ACC112 (cell line): ENCODE results near the gene MCEMP1.

Source experiments
- H2AFZ ChIP-seq: fragments of 200-600 bp; sonication (generic); one replicate; pipeline ENCODE4 v1.6.0; 2017; ENCODE audit warnings: antibody characterized with exemption, low read length; ENCODE audit not compliant: unreplicated experiment
- H3K27ac ChIP-seq: fragments of 200-600 bp; sonication (generic); 2 replicates; pipeline ENCODE4 v1.5.1; 2014; ENCODE audit warnings: low read depth, mild to moderate bottlenecking, antibody characterized with exemption, low read length, moderate library complexity
- H3K27me3 ChIP-seq: fragments of 200-600 bp; sonication (generic); 2 replicates; pipeline ENCODE4 v1.6.1; 2014; ENCODE audit warnings: mild to moderate bottlenecking, antibody characterized with exemption, low read length, moderate library complexity, mixed read lengths; ENCODE audit not compliant: insufficient read depth
- H3K36me3 ChIP-seq: fragments of 200-600 bp; sonication (generic); 2 replicates; pipeline ENCODE4 v1.6.1; 2016; ENCODE audit warnings: mild to moderate bottlenecking, antibody characterized with exemption, low read length, moderate library complexity, mixed read lengths; ENCODE audit not compliant: insufficient read depth
- H3K4me1 ChIP-seq: fragments of 200-600 bp; sonication (generic); one replicate; pipeline ENCODE4 v1.6.1; 2016; ENCODE audit warnings: low read length, mixed read lengths; ENCODE audit not compliant: insufficient read depth, unreplicated experiment, control insufficient read depth
- H3K4me3 ChIP-seq: fragments of 200-600 bp; sonication (generic); 2 replicates; pipeline ENCODE4 v1.5.1; 2014; ENCODE audit warnings: mild to moderate bottlenecking, low read depth, low read length
- H3K79me2 ChIP-seq: fragments of 200-600 bp; sonication (generic); one replicate; pipeline ENCODE4 v1.6.0; 2016; ENCODE audit warnings: low read length; ENCODE audit not compliant: control insufficient read depth, unreplicated experiment, insufficient read depth

MCEMP1 gene

DNA sequence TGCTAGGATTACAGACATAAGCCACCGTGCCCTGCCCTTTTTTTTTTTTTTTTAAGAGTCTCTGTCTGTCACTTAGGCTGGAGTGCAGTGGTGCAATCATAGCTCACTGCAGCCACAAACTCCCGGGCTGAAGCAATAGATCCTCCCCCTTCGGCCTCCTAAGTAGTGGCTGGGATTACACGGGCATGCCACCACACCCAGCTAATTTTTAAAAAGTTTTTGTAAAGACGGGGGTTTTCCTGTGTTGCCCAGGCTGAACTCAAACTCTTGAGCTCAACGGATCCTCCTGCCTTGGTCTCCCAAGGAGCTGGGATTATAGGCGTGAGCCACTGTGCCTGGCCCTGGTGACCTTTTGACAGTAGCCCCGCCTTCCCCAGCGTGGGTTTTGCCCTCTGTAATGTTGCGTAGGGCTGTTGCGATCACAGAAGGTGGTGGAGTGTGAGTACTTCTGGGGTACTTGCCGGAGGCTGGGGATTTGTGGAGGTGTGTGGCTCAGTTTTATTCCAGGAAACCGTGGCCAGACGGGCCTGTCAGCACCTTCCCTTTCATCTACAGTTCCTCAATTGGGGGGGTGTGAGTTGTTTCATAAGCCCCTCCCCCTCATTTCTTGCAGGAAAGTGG lies 19.6 kb upstream of the MCEMP1 start:
- Histone ChIP-seq H3K4me1 (no peaks in the 10 kb centered on the region), H2AFZ (no peak overlapping the region), H3K4me3 (no peak overlapping the region), H3K27me3 (peaks cover 11% of the 10 kb centered on the region; the same call in 1 of the 2 replicates), H3K36me3 (no peaks in the 10 kb centered on the region), H3K27ac (no peak overlapping the region), H3K79me2 (no peaks in the 10 kb centered on the region)

DNA sequence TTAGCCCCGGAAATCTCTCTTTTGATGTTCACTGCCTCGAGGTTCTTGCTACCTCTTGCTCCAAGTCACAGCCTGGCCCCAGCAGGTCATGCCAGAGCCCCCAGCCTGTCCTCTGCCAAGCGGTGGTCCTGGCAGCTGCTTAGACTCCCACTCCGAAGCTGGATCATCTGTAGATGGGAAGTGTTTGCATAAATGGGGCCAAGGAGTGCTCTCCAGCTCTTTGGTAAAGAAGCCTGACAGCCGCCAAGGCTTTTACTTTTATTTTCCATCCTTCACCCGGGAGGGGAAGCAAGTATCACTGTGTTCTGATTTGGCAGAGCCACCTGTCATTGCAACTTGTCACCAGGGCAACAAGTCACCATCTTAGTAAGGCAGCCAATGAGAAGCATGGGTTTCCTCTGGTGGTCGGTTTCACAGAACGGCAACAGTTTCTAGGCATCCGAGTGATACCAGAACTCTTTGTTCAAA lies 18.6 kb upstream of the MCEMP1 start:
- no peaks in the 10 kb centered on the region for H3K36me3 ChIP-seq
- no peaks in the 10 kb centered on the region for H3K79me2 ChIP-seq
- no peak overlapping the region for H2AFZ ChIP-seq
- peaks cover 11% of the 10 kb centered on the region; the same call in 1 of the 2 replicates for H3K27me3 ChIP-seq
- H3K27ac ChIP-seq, result no peak overlapping the region
- no peaks in the 10 kb centered on the region for H3K4me1 ChIP-seq
- no peak overlapping the region for H3K4me3 ChIP-seq

DNA sequence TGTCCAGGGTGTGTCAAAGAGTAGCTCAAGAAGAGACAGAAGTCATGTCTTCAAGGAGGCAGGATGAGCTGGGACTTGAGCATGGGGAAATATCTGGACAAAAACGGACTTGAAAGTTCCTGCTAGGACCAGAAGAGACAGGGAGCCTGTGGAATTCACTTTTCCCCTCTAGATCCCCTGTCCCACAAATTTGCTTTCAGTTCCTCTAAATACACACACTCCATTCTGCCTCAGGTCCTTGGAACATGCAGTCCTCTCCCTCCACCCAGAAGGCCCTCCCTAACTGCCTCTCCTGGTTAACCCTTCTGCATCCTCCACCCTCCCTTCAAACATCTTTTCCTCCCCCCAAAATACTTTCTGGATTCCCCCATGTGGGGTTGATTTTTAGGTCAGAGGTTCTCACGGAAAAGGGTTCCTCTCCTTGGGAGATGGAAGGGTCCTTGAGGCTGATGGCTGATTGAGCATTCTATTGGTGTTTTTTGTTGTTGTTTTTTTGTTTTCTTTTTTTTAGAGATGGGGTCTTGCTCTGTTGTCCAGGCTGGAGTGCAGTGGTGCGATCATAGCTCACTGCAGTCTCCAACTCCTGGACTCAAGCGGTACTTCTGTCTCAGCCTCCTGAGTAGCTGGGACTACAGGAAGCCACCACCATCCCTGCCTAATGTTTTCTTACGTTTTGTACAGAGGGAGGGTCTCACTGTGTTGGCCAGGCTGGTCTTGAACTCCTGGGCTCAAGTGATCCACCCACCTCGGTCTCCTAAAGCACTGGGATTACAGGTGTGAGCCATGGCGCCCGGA lies 14.9 kb upstream of the MCEMP1 start:
- no peak overlapping the region for H3K27ac ChIP-seq
- peaks cover 11% of the 10 kb centered on the region; the same call in 1 of the 2 replicates for H3K27me3 ChIP-seq
- no peak overlapping the region for H3K4me3 ChIP-seq
- H2AFZ ChIP-seq, result no peak overlapping the region
- H3K79me2 ChIP-seq, result no peaks in the 10 kb centered on the region
- no peaks in the 10 kb centered on the region for H3K4me1 ChIP-seq
- H3K36me3 ChIP-seq, result no peaks in the 10 kb centered on the region

DNA sequence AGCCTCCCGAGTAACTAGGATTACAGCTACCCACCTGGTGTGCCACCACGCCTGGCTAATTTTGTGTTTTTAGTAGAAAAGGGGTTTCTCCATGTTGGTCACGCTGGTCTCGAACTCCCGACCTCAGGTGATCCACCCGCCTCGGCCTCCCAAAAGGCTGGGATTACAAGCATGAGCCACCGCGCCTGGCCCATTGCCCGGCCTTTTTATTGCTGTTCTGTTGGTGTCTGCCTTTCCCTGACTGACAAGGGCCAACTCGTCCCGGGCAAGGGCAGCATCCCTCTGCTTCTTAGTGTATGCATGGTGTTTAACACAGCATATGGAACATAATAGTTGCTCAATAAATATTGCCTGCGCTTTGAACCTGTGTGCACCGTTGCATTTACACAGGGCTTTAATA lies 14.2 kb upstream of the MCEMP1 start:
- H3K4me3 ChIP-seq, result no peak overlapping the region
- H3K27me3 ChIP-seq, result peaks cover 11% of the 10 kb centered on the region; the same call in 1 of the 2 replicates
- H2AFZ ChIP-seq, result no peak overlapping the region
- H3K27ac ChIP-seq, result no peak overlapping the region
- H3K79me2 ChIP-seq, result no peaks in the 10 kb centered on the region
- H3K36me3 ChIP-seq, result no peaks in the 10 kb centered on the region
- no peaks in the 10 kb centered on the region for H3K4me1 ChIP-seq

DNA sequence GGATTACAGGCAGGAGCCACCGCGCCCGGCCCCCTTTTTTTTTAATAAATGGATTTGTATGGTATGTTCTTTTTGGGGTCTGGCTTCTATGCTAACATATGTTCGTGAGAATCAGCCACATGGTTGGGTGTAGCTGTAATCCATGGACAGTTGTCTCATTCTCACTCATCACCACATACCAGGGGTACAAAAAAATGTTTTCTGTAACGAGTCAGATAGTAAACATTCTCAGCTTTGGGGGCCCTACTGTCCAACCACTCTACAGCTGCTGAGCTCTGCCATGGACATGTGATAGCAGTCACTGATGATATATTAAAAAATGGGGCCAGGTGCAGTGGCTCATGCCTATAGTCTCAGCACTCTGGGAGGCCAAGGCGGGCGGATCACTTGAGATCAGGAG lies 13.2 kb upstream of the MCEMP1 start:
- Histone ChIP-seq H3K36me3 (no peaks in the 10 kb centered on the region), H3K79me2 (no peaks in the 10 kb centered on the region), H3K27me3 (peaks cover 12% of the 10 kb centered on the region), H3K4me1 (no peaks in the 10 kb centered on the region), H3K4me3 (no peak overlapping the region), H3K27ac (no peak overlapping the region), H2AFZ (no peak overlapping the region)

DNA sequence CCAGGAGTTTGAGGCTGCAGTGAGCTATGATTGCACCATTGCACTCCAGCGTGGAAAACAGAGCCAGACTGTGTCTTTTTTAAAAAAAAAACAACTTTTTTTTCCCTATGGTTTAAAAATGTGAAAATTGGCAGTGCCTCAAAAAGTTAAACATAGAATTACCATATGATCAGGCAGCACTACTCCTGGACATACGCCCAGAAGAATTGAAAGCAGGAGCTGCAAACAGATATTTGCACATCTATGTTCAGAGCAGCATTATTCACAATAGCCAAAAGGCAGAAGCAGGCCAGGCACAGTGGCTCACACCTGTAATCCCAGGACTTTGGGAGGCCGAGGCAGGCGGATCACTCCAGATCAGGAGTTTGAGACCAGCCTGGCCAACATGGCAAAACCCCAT lies 11.8 kb upstream of the MCEMP1 start:
- Histone ChIP-seq H3K79me2 (no peaks in the 10 kb centered on the region), H3K27ac (no peak overlapping the region), H3K36me3 (no peaks in the 10 kb centered on the region), H2AFZ (no peak overlapping the region), H3K27me3 (peaks cover 23% of the 10 kb centered on the region), H3K4me3 (no peak overlapping the region), H3K4me1 (no peaks in the 10 kb centered on the region)

DNA sequence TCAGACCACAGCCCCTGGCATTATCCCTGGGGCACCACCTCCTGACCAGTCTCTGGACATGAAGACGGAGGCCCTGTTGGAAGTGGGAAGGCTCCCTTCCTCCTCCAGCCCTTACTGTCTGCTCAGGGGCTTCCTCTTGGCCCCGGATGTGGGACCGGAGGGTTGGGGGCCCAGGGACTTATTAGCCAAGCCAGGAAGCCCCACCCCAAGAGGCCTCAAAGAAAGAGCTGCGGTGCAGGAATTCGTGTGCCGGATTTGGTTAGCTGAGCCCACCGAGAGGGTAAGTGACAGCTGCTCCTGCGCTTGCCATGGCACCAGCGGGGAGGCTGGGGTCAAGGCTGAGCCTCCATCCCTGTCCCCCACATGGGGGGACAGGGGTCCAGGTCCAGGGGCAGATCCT lies 8.0 kb upstream of the MCEMP1 start, which contains the start of gene RETN:
Gene RETN, plus strand, starts transcription at position 208 of the 400 bp plus-strand sequence. CDS start 278 bp downstream, outside the sequence.
- Histone ChIP-seq H3K4me1 (no peaks in the 10 kb centered on the region), H3K36me3 (no peaks in the 10 kb centered on the region), H3K27me3 (peaks cover 25% of the 10 kb centered on the region), H3K79me2 (no peaks in the 10 kb centered on the region), H3K4me3 (no peak within 1 kb of the TSS), H3K27ac (no peak within 1 kb of the TSS), H2AFZ (no peak within 1 kb of the TSS)

DNA sequence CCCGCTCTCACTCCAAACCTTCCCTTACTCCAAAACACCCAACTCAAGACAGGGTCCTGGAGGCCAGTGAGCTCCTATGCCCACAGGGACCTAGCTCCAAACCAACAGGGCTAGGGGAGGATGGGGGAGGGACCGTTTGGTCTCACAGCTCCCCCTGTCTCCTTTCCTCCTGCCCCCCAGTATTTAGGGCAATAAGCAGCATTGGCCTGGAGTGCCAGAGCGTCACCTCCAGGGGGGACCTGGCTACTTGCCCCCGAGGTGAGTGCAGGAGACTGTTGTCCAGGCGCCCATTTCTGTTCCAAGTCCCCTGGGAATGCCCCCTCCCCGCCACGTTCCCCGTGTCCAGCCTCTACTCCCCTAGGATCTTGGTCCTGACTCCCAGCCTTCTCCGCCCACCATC lies 7.2 kb upstream of the MCEMP1 start:
- Histone ChIP-seq H3K4me3 (no peak overlapping the region), H3K27ac (no peak overlapping the region), H3K27me3 (peaks cover 25% of the 10 kb centered on the region), H3K79me2 (no peaks in the 10 kb centered on the region), H2AFZ (no peak overlapping the region), H3K36me3 (no peaks in the 10 kb centered on the region), H3K4me1 (no peaks in the 10 kb centered on the region)

DNA sequence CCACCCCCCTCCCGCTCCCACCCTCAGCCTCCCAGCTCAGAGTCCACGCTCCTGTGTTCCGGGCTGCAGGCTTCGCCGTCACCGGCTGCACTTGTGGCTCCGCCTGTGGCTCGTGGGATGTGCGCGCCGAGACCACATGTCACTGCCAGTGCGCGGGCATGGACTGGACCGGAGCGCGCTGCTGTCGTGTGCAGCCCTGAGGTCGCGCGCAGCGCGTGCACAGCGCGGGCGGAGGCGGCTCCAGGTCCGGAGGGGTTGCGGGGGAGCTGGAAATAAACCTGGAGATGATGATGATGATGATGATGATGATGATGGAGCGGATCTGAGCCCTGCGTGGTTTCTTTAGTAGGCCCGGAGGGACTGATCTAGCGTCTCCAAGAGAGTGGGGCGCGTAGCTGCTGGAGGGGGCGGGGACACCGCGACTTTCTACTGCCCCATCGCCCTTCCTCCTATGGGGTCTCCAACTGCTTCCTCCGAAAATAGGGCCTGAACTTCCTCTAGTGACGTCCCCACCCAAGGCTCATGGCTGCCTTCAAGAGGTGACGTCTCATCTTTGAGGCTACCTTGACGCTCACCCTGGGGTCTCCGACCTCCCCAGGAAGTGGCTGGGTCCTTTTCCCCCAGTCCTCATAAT lies 6.6 kb upstream of the MCEMP1 start:
- H2AFZ ChIP-seq, result no peak overlapping the region
- H3K27me3 ChIP-seq, result peaks cover 25% of the 10 kb centered on the region
- peak overlapping the region; percentile 40 for H3K4me3 ChIP-seq

DNA sequence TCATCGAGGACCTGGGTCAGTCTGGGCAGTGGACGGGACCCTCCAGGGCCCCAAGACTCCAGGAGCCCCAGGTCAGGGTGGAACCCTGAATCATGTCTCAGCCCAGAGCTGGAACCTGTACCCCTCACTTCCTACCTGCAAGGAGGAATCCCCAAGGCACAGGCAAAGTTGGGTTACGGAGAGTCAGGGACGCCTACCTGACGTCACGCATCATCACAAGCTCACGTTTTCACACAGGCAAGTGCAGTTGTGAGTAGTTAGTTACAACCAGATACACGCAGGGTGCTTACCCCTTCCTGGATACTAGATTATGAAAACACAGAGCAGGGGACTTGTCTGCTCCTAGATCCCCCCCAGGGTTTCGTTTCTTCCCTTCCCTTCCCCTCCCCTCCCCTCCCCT lies 6.1 kb upstream of the MCEMP1 start:
- no peak overlapping the region for H3K27ac ChIP-seq
- no peaks in the 10 kb centered on the region for H3K36me3 ChIP-seq
- peaks cover 25% of the 10 kb centered on the region for H3K27me3 ChIP-seq
- no peaks in the 10 kb centered on the region for H3K4me1 ChIP-seq
- H2AFZ ChIP-seq, result no peak overlapping the region
- no peaks in the 10 kb centered on the region for H3K79me2 ChIP-seq
- H3K4me3 ChIP-seq, result no peak overlapping the region

More for the DNA sequence above, 6.6 kb upstream of the MCEMP1 start:
- Histone ChIP-seq H3K27ac (no peak overlapping the region), H3K79me2 (no peaks in the 10 kb centered on the region), H3K4me1 (no peaks in the 10 kb centered on the region), H3K36me3 (no peaks in the 10 kb centered on the region)
